ENCODE measurements around the gene CRABP2.

- no peak for TF ChIP-seq CTCF (IDR thresholded peaks at IDR 0.05 in 8 of 11, conservative IDR thresholded peaks at IDR 0.05 in 3 of 11)
- no peak for TF ChIP-seq POLR2A (IDR thresholded peaks at IDR 0.05)
Measured at GRCh38 chr1:156676114-156676819, 29.1 kb downstream of the CRABP2 start.
